ENCODE results near the gene CEMP1. TPM values are rescaled to one million over a fixed set of nuclear protein-coding genes. Genes with fewer than 3 reads are reported as not detected.
"Not testable (repeated sequence)": the region's sequence is repeated elsewhere in the genome, so short reads cannot be mapped to it uniquely, and the experiment has no call there.

Gene CEMP1
- polyA plus RNA-seq, result 10 to 100 TPM in 1 of 4 donors, 1 to 10 TPM in 1, under 1 TPM in 2; 0.66 to 23.1 (median 1.1) TPM
- long read RNA-seq, donor 1, result 0 reads
- long read RNA-seq, donor 2, transcript CEMP1-202 (1 exons, 1,374 nt), result major isoform, 7 of 7 reads
- long read RNA-seq, donor 2, partial matches to known transcripts, result 0 of 7 reads
- long read RNA-seq, donor 2, other reads (novel, unspliced or antisense), result 0 of 7 reads
- long read RNA-seq, donor 3, transcript CEMP1-202 (1 exons, 1,374 nt), result major isoform, 66 of 66 reads
- long read RNA-seq, donor 3, partial matches to known transcripts, result 0 of 66 reads
- long read RNA-seq, donor 3, other reads (novel, unspliced or antisense), result 0 of 66 reads
- long read RNA-seq, donor 4, partial matches to known transcripts, result 0 of 1 reads
- long read RNA-seq, donor 4, other reads (novel, unspliced or antisense), result 0 of 1 reads
- long read RNA-seq, donor 5, transcript CEMP1-202 (1 exons, 1,374 nt), result major isoform, 51 of 57 reads
- long read RNA-seq, donor 5, partial matches to known transcripts, result 6 of 57 reads
- long read RNA-seq, donor 5, other reads (novel, unspliced or antisense), result 0 of 57 reads
- long read RNA-seq, donor 6, transcript CEMP1-202 (1 exons, 1,374 nt), result major isoform, 42 of 42 reads
- long read RNA-seq, donor 6, partial matches to known transcripts, result 0 of 42 reads
- long read RNA-seq, donor 6, other reads (novel, unspliced or antisense), result 0 of 42 reads
- long read RNA-seq, donor 7, transcript CEMP1-202 (1 exons, 1,374 nt), result major isoform, 15 of 15 reads
- long read RNA-seq, donor 7, partial matches to known transcripts, result 0 of 15 reads
- long read RNA-seq, donor 7, other reads (novel, unspliced or antisense), result 0 of 15 reads
- long read RNA-seq, donor 8, partial matches to known transcripts, result 0 of 1 reads
- long read RNA-seq, donor 8, other reads (novel, unspliced or antisense), result 0 of 1 reads
- long read RNA-seq, donor 9, transcript CEMP1-202 (1 exons, 1,374 nt), result major isoform, 17 of 17 reads
- long read RNA-seq, donor 9, partial matches to known transcripts, result 0 of 17 reads
- long read RNA-seq, donor 9, other reads (novel, unspliced or antisense), result 0 of 17 reads
- long read RNA-seq, donor 10, transcript CEMP1-202 (1 exons, 1,374 nt), result major isoform, 29 of 29 reads
- long read RNA-seq, donor 10, partial matches to known transcripts, result 0 of 29 reads
- long read RNA-seq, donor 10, other reads (novel, unspliced or antisense), result 0 of 29 reads

DNA sequence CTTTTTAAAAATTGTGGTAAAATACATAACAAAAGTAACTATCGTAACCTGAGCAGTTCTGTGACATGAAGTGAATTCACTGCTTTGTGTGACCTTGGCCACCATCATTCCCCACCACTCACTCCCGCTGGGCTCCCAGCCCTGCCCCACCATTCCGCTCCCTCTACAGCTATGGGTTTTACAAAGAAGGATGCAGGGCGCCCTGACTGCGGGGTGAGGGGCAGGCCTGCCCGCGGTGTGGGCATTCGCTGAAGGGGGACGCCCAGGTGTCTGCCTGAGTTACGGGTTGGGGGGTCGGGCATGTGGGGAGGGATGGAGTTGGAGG is at the start of gene CEMP1:
CEMP1 (minus strand) TSS at position 38 of the 325 bp plus-strand sequence. CDS start 335 bp downstream, outside the sequence.
- Histone ChIP-seq H3K9me3 (ENCODE audit: control insufficient read depth in 2 of 2, insufficient read depth in 1 of 2, low read depth in 1 of 2, low read length in 1 of 2) (no peaks in the 10 kb centered on the region), H3K27me3 (ENCODE audit: control insufficient read depth in 3 of 3, insufficient read depth in 3 of 3, low read length in 3 of 3) (no peaks in the 10 kb centered on the region), H3K4me3 (ENCODE audit: low read depth in 1 of 3, low read length in 3 of 3) (peak within 1 kb of the TSS; percentile 50 to 76 (median 66)), H3K4me1 (ENCODE audit: control insufficient read depth in 3 of 3, insufficient read depth in 2 of 3, low read depth in 1 of 3, low read length in 2 of 3) (peaks cover 0 to 31% (median 5%) of the 10 kb centered on the region in 3 donors), H3K27ac (ENCODE audit: low read depth in 1 of 3, low read length in 2 of 3) (peak within 1 kb of the TSS; percentile 98 to 99 (median 98)), H3K36me3 (ENCODE audit: control insufficient read depth in 3 of 3, insufficient read depth in 2 of 3, low read depth in 1 of 3, low read length in 3 of 3) (peaks cover 0 to 49% (median 8%) of the 10 kb centered on the region in 3 donors)
- WGBS, 3 donors, result 12 to 19% (median 13%) methylated on average over 11 of the region's 11 CpGs
- FAIRE-seq (no peak), DNase-seq (no peak)

DNA sequence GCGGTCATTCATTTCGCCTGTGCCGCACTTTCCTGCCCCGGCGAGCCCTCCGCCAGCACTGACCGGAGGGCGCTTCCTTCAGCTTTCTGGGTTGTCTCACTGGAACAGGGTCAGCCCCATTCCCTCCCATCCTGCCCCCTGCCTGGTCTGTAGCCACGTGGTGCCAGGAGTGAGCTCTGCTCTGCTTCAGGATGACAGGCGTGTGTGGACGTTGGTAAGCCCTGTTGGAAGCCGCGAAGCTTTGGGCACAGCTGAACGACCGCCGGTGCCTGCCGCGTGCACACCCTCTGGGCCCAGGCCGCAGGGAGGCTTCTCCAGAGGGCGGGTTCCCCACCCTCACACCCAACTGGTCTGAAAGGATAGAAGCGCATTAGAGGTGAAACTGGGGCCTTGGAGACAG is 49.6 kb upstream of the CEMP1 start:
- WGBS, 3 donors, result no CpG with 5 or more reads among the region's 21 CpGs
- H3K4me3 ChIP-seq (ENCODE audit: low read depth in 1 of 3, low read length in 3 of 3); DNase-seq; H3K4me1 ChIP-seq (ENCODE audit: control insufficient read depth in 3 of 3, insufficient read depth in 2 of 3, low read depth in 1 of 3, low read length in 2 of 3); H3K27ac ChIP-seq (ENCODE audit: low read depth in 1 of 3, low read length in 2 of 3); H3K9me3 ChIP-seq (ENCODE audit: control insufficient read depth in 2 of 2, insufficient read depth in 1 of 2, low read depth in 1 of 2, low read length in 1 of 2); H3K27me3 ChIP-seq (ENCODE audit: control insufficient read depth in 3 of 3, insufficient read depth in 3 of 3, low read length in 3 of 3); FAIRE-seq: not testable (repeated sequence)
- H3K36me3 ChIP-seq (ENCODE audit: control insufficient read depth in 3 of 3, insufficient read depth in 2 of 3, low read depth in 1 of 3, low read length in 3 of 3), result peaks cover 0 to 15% (median 6%) of the 10 kb centered on the region in 3 donors

GRCh38 chr16:2580143-2580542 is 48.9 kb upstream of the CEMP1 start:
- not testable (repeated sequence) for DNase-seq; H3K27ac ChIP-seq (ENCODE audit: low read depth in 1 of 3, low read length in 2 of 3)
- 67 to 87% (median 70%) methylated on average over 3 to 6 of the region's 11 CpGs for WGBS, 3 donors

DNA sequence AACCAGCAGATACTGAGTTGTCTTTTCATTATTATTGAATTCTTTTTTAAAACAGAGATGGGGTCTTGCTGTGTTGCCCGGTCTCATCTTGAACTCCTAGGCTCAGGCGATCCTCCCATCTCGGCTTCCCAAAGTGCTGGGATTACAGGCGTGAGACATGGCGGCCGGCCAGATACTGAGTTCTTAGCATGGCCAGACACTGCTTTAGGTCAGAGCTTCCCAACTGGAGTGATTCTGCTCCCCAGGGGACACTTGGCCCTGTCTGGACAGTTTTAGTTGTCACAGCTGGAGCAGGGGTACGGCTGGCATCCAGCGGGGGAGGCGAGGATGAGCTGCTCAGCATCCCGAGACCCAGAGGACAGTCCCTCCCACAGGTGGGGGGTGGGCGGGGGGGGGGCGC is 47.7 kb upstream of the CEMP1 start:
- H3K9me3 ChIP-seq (ENCODE audit: control insufficient read depth in 2 of 2, insufficient read depth in 1 of 2, low read depth in 1 of 2, low read length in 1 of 2); FAIRE-seq: not testable (repeated sequence)
- 79 to 100% (median 80%) methylated on average over 1 to 3 of the region's 12 CpGs for WGBS, 3 donors

More at GRCh38 chr16:2580143-2580542, 48.9 kb upstream of the CEMP1 start:
- not testable (repeated sequence) for H3K4me1 ChIP-seq (ENCODE audit: control insufficient read depth in 3 of 3, insufficient read depth in 2 of 3, low read depth in 1 of 3, low read length in 2 of 3); H3K27me3 ChIP-seq (ENCODE audit: control insufficient read depth in 3 of 3, insufficient read depth in 3 of 3, low read length in 3 of 3); FAIRE-seq; H3K36me3 ChIP-seq (ENCODE audit: control insufficient read depth in 3 of 3, insufficient read depth in 2 of 3, low read depth in 1 of 3, low read length in 3 of 3); H3K4me3 ChIP-seq (ENCODE audit: low read depth in 1 of 3, low read length in 3 of 3); H3K9me3 ChIP-seq (ENCODE audit: control insufficient read depth in 2 of 2, insufficient read depth in 1 of 2, low read depth in 1 of 2, low read length in 1 of 2)

DNA sequence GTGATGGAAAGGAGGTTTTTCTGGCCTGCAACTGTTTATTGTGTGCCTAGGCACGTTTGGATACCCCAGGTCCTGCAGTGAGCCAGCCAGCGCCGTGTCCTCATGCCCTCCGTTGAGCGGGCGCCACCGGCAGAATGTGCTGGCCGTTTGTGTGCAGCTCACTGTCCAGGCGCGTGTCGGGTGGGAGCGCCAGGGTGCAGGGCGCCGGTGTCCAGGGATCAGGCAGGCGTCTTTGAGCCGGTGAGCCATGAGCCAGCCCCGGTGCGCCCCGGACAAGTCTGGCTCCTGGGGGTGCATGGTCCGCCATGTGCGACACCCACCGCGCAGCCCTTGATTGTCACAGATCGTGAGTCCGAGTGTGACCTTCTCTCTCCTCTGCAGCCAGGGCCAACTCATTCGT is 45.8 kb upstream of the CEMP1 start:
- not testable (repeated sequence) for H3K27ac ChIP-seq (ENCODE audit: low read depth in 1 of 3, low read length in 2 of 3); H3K4me3 ChIP-seq (ENCODE audit: low read depth in 1 of 3, low read length in 3 of 3); H3K36me3 ChIP-seq (ENCODE audit: control insufficient read depth in 3 of 3, insufficient read depth in 2 of 3, low read depth in 1 of 3, low read length in 3 of 3); DNase-seq; H3K27me3 ChIP-seq (ENCODE audit: control insufficient read depth in 3 of 3, insufficient read depth in 3 of 3, low read length in 3 of 3); H3K9me3 ChIP-seq (ENCODE audit: control insufficient read depth in 2 of 2, insufficient read depth in 1 of 2, low read depth in 1 of 2, low read length in 1 of 2); H3K4me1 ChIP-seq (ENCODE audit: control insufficient read depth in 3 of 3, insufficient read depth in 2 of 3, low read depth in 1 of 3, low read length in 2 of 3); FAIRE-seq
- 96 to 99% (median 96%) methylated on average over 10 to 21 of the region's 26 CpGs for WGBS, 3 donors

More for the DNA sequence above, 47.7 kb upstream of the CEMP1 start:
- not testable (repeated sequence) for H3K27ac ChIP-seq (ENCODE audit: low read depth in 1 of 3, low read length in 2 of 3); H3K27me3 ChIP-seq (ENCODE audit: control insufficient read depth in 3 of 3, insufficient read depth in 3 of 3, low read length in 3 of 3); H3K4me1 ChIP-seq (ENCODE audit: control insufficient read depth in 3 of 3, insufficient read depth in 2 of 3, low read depth in 1 of 3, low read length in 2 of 3); H3K4me3 ChIP-seq (ENCODE audit: low read depth in 1 of 3, low read length in 3 of 3); DNase-seq; H3K36me3 ChIP-seq (ENCODE audit: control insufficient read depth in 3 of 3, insufficient read depth in 2 of 3, low read depth in 1 of 3, low read length in 3 of 3)

DNA sequence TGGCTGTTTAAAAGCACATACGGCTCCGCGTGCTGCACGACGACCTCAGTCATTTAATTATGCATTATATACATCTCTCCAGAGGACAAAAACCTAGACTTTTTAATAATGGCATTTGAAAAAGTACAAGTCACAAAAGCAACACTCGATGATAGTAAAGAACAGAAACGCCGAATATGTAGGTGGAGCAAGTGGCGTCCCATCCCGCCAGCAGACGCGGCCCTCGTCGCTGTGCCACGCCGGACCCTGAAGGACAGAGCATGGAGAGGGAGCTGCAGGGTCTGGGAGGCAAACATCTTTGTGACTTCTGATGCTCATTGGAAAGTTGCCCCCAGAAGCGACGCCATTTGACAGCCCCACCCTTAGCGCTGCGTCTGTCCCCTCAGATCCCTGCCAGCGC is 44.6 kb upstream of the CEMP1 start:
- H3K36me3 ChIP-seq (ENCODE audit: control insufficient read depth in 3 of 3, insufficient read depth in 2 of 3, low read depth in 1 of 3, low read length in 3 of 3); FAIRE-seq; H3K27me3 ChIP-seq (ENCODE audit: control insufficient read depth in 3 of 3, insufficient read depth in 3 of 3, low read length in 3 of 3); H3K27ac ChIP-seq (ENCODE audit: low read depth in 1 of 3, low read length in 2 of 3); H3K9me3 ChIP-seq (ENCODE audit: control insufficient read depth in 2 of 2, insufficient read depth in 1 of 2, low read depth in 1 of 2, low read length in 1 of 2); H3K4me1 ChIP-seq (ENCODE audit: control insufficient read depth in 3 of 3, insufficient read depth in 2 of 3, low read depth in 1 of 3, low read length in 2 of 3); DNase-seq; H3K4me3 ChIP-seq (ENCODE audit: low read depth in 1 of 3, low read length in 3 of 3): not testable (repeated sequence)
- WGBS, 3 donors, result 95 to 97% methylated on average over 9 to 11 of the region's 21 CpGs; no CpG with 5 or more reads in 1 of the 3 donors

GRCh38 chr16:2572704-2573103 is 41.5 kb upstream of the CEMP1 start:
- H3K4me3 ChIP-seq (ENCODE audit: low read depth in 1 of 3, low read length in 3 of 3); DNase-seq; H3K9me3 ChIP-seq (ENCODE audit: control insufficient read depth in 2 of 2, insufficient read depth in 1 of 2, low read depth in 1 of 2, low read length in 1 of 2); H3K4me1 ChIP-seq (ENCODE audit: control insufficient read depth in 3 of 3, insufficient read depth in 2 of 3, low read depth in 1 of 3, low read length in 2 of 3); FAIRE-seq; H3K27ac ChIP-seq (ENCODE audit: low read depth in 1 of 3, low read length in 2 of 3); H3K27me3 ChIP-seq (ENCODE audit: control insufficient read depth in 3 of 3, insufficient read depth in 3 of 3, low read length in 3 of 3); H3K36me3 ChIP-seq (ENCODE audit: control insufficient read depth in 3 of 3, insufficient read depth in 2 of 3, low read depth in 1 of 3, low read length in 3 of 3): not testable (repeated sequence)
- WGBS, 3 donors, result no CpG with 5 or more reads among the region's 6 CpGs

GRCh38 chr16:2568573-2568972 is 37.4 kb upstream of the CEMP1 start:
- not testable (repeated sequence) for FAIRE-seq; H3K27me3 ChIP-seq (ENCODE audit: control insufficient read depth in 3 of 3, insufficient read depth in 3 of 3, low read length in 3 of 3); H3K4me1 ChIP-seq (ENCODE audit: control insufficient read depth in 3 of 3, insufficient read depth in 2 of 3, low read depth in 1 of 3, low read length in 2 of 3); H3K4me3 ChIP-seq (ENCODE audit: low read depth in 1 of 3, low read length in 3 of 3); H3K9me3 ChIP-seq (ENCODE audit: control insufficient read depth in 2 of 2, insufficient read depth in 1 of 2, low read depth in 1 of 2, low read length in 1 of 2); DNase-seq; H3K27ac ChIP-seq (ENCODE audit: low read depth in 1 of 3, low read length in 2 of 3); H3K36me3 ChIP-seq (ENCODE audit: control insufficient read depth in 3 of 3, insufficient read depth in 2 of 3, low read depth in 1 of 3, low read length in 3 of 3)
- no CpG with 5 or more reads among the region's 11 CpGs for WGBS, 3 donors
